HepG2 (cell line): ENCODE measurements around the gene ALDH3A2. TPM values are rescaled to one million over a fixed set of nuclear protein-coding genes. Genes with fewer than 3 reads are reported as not detected.
A peak's percentile ranks its signal among the peaks of the same experiment; 100 is the strongest.

ENCODE experiments used
- HDAC2 ChIP-seq: sonication (generic); formaldehyde crosslinking; IDR thresholded peaks from 2 replicates; pipeline ENCODE4 v1.4.0; 2020; ENCODE audit warnings: missing genetic modification reagents
- HES4 ChIP-seq: sonication (generic); formaldehyde crosslinking; IDR thresholded peaks from 2 replicates; pipeline ENCODE4 v1.9.0; 2021; ENCODE audit warnings: mild to moderate bottlenecking, missing genetic modification reagents, borderline replicate concordance
- IRX3 ChIP-seq: sonication (generic); formaldehyde crosslinking; IDR thresholded peaks from 2 replicates; pipeline ENCODE4 v1.8.1; 2023; ENCODE audit warnings: mild to moderate bottlenecking, low read depth, missing genetic modification reagents, borderline replicate concordance
- KDM3A ChIP-seq: IDR thresholded peaks from 2 replicates; pipeline ENCODE4 v1.6.1; 2018; ENCODE audit warnings: low read depth, missing compliant biosample characterization
- KLF6 ChIP-seq: IDR thresholded peaks from 2 replicates; pipeline ENCODE4 v1.8.0; 2016; ENCODE audit warnings: missing biosample characterization, missing genetic modification reagents
- MLLT10 ChIP-seq: sonication (generic); formaldehyde crosslinking; IDR thresholded peaks from 2 replicates; pipeline ENCODE4 v1.4.0; 2020; ENCODE audit warnings: missing genetic modification reagents
- MZF1 ChIP-seq: sonication (generic); formaldehyde crosslinking; IDR thresholded peaks from 2 replicates; pipeline ENCODE4 v1.8.1; 2023; ENCODE audit warnings: mild to moderate bottlenecking, missing genetic modification reagents, borderline replicate concordance
- PHB2 ChIP-seq: fragments of 450-650 bp; IDR thresholded peaks from 2 replicates; pipeline ENCODE4 v1.6.1; 2018; ENCODE audit not compliant: partially characterized antibody
- SPEN ChIP-seq: sonication (generic); formaldehyde crosslinking; IDR thresholded peaks from 2 replicates; pipeline ENCODE4 v1.5.1; 2020; ENCODE audit warnings: low read depth, mild to moderate bottlenecking, missing genetic modification reagents
- SRF ChIP-seq: IDR thresholded peaks from 2 replicates; pipeline ENCODE4 v1.6.1; 2011; ENCODE audit warnings: mild to moderate bottlenecking, low read depth, low read length, moderate library complexity
- THAP11 ChIP-seq: IDR thresholded peaks from 2 replicates; pipeline ENCODE4 v1.6.1; 2016; ENCODE audit warnings: missing biosample characterization, missing genetic modification reagents
- ZNF101 ChIP-seq: sonication (generic); formaldehyde crosslinking; IDR thresholded peaks from 2 replicates; pipeline ENCODE4 v1.4.0; 2020; ENCODE audit warnings: mild to moderate bottlenecking, low read depth, missing genetic modification reagents, borderline replicate concordance
- ZNF235 ChIP-seq: sonication (generic); formaldehyde crosslinking; IDR thresholded peaks from 2 replicates; pipeline ENCODE4 v1.8.1; 2023; ENCODE audit warnings: mild to moderate bottlenecking, missing genetic modification reagents, borderline replicate concordance
- ZNF496 ChIP-seq: sonication (generic); formaldehyde crosslinking; IDR thresholded peaks from 2 replicates; pipeline ENCODE4 v1.8.1; 2023; ENCODE audit warnings: mild to moderate bottlenecking, moderate library complexity, missing genetic modification reagents; ENCODE audit not compliant: insufficient replicate concordance
- ZNF552 ChIP-seq: sonication (generic); formaldehyde crosslinking; IDR thresholded peaks from 2 replicates; pipeline ENCODE4 v1.9.0; 2022; ENCODE audit warnings: missing genetic modification reagents, mild to moderate bottlenecking, borderline replicate concordance
- polyA plus RNA-seq, 8 experiments: library from polyadenylated mRNA; depleted of rRNA in 3 of 8; stranded (reverse) in 7 of 8; unstranded in 1 of 8; fragments of >200 nt; fragmentation: Illumina TruSeq in 4 of 8; extraction: Trizol in 4 of 8; gene quantifications; 2 replicates each; pipeline versions ENCODE4 v1.2.1 to v1.2.3, GENCODE V29; 2011 to 2016; ENCODE audit warnings: low read depth in 4 of 8, missing spikeins in 1 of 8, mixed read lengths in 1 of 8; ENCODE audit not compliant: insufficient read depth in 1 of 8
- total RNA-seq, 5 experiments: library from RNA; depleted of rRNA; stranded (reverse); fragments of >200 nt; fragmentation: Illumina TruSeq; extraction: Trizol; gene quantifications; 2 replicates each; pipeline ENCODE4 v1.2.3, GENCODE V29; 2016; ENCODE audit warnings: low read depth in 1 of 5
- TF ChIP-seq, protein P1 (sequence below): sonication (generic); formaldehyde crosslinking; IDR thresholded peaks from 2 replicates; pipeline ENCODE4 v1.4.0; 2020; ENCODE audit warnings: mild to moderate bottlenecking, missing genetic modification reagents
- TF ChIP-seq, protein P2 (sequence below): sonication (generic); formaldehyde crosslinking; IDR thresholded peaks from 2 replicates; pipeline ENCODE4 v1.4.0; 2020; ENCODE audit warnings: mild to moderate bottlenecking, missing genetic modification reagents, borderline replicate concordance

ALDH3A2 gene
- total and polyA plus RNA-seq, 2 of the 13 experiments (the other 11 are each of a cell fraction or from before 2014, with no cell fraction given): 80.8 to 180 TPM

DNA sequence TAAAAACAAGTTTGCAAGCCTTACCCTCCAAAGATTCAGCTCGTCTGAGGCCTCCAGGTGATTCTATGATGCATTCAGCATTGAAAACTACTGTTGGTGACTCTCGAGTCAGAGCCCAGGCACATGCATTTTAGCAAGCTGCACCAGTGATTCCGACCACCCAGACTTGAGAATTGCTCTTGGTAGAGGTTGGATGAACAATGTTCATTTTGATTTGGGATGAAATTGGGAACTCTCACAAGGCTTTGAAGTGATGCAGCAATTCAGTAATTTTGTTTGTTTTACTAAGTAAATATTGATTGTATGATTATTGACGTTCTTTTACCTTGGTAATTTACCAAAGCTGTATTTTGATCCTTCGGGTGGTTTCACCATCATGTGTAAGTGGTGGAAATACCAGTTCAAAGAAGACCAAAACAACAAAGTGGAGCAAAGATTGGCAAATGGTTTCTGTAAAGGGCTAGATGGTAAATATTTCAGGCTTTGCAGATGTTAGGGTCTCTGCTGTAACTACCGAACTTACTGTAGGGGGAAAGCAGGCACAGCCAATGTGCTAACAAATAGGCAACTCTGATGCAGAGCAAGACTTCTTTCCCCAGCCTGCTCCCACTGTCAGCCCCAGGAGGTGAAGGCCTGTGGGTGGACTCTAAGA lies 11.8 kb downstream of the ALDH3A2 start (continued):
- TF ChIP-seq, protein P1, sequence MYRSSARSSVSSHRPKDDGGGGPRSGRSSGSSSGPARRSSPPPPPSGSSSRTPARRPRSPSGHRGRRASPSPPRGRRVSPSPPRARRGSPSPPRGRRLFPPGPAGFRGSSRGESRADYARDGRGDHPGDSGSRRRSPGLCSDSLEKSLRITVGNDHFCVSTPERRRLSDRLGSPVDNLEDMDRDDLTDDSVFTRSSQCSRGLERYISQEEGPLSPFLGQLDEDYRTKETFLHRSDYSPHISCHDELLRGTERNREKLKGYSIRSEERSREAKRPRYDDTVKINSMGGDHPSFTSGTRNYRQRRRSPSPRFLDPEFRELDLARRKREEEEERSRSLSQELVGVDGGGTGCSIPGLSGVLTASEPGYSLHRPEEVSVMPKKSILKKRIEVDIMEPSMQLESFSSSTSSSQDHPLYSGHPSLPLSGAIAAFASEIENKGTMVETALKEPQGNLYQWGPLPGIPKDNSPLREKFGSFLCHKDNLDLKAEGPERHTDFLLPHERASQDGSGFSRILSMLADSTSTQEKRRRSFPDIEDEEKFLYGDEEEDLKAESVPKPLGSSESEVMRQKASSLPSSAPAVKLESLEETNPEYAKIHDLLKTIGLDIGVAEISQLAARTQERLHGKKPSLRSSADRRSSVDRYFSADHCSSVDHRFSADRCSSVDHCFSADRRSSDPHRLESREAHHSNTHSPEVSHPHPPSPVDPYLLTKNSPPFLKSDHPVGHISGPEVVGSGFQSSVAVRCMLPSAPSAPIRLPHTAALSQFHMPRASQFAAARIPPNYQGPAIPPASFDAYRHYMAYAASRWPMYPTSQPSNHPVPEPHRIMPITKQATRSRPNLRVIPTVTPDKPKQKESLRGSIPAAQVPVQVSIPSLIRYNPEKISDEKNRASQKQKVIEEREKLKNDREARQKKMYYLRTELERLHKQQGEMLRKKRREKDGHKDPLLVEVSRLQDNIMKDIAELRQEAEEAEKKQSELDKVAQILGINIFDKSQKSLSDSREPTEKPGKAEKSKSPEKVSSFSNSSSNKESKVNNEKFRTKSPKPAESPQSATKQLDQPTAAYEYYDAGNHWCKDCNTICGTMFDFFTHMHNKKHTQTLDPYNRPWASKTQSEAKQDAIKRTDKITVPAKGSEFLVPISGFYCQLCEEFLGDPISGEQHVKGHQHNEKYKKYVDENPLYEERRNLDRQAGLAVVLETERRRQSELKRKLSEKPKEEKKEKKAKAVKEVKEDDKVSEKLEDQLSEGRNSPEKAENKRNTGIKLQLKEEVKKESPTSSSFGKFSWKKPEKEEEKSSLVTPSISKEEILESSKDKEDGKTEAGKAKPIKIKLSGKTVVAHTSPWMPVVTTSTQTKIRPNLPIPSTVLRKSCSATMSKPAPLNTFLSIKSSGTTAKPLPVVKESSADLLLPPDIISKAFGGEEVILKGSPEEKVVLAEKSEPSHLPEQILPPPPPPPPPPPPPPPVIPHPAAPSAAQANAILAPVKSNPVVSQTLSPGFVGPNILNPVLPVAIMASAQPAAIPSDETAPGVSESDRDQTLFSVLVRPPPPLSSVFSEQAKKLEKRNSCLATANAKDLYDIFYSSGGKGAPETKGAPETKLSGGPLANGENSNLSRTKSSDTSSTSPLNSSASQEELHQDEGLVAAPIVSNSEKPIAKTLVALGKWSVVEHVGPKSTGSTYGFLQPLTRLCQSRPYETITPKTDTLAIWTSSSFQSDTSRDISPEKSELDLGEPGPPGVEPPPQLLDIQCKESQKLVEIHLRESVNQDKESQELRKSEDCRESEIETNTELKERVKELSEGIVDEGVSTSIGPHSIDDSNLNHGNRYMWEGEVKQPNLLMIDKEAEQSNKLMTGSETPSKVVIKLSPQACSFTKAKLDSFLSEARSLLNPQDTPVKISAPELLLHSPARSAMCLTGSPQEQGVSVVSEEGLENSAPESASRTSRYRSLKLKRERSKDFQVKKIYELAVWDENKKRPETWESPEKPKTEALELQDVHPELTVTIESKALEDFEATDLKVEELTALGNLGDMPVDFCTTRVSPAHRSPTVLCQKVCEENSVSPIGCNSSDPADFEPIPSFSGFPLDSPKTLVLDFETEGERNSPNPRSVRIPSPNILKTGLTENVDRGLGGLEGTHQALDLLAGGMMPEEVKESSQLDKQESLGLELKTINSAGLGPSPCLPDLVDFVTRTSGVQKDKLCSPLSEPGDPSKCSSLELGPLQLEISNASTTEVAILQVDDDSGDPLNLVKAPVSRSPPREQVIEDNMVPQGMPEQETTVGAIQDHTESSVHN (CRISPR knock-in tag): no peak
- TF ChIP-seq, protein P2, sequence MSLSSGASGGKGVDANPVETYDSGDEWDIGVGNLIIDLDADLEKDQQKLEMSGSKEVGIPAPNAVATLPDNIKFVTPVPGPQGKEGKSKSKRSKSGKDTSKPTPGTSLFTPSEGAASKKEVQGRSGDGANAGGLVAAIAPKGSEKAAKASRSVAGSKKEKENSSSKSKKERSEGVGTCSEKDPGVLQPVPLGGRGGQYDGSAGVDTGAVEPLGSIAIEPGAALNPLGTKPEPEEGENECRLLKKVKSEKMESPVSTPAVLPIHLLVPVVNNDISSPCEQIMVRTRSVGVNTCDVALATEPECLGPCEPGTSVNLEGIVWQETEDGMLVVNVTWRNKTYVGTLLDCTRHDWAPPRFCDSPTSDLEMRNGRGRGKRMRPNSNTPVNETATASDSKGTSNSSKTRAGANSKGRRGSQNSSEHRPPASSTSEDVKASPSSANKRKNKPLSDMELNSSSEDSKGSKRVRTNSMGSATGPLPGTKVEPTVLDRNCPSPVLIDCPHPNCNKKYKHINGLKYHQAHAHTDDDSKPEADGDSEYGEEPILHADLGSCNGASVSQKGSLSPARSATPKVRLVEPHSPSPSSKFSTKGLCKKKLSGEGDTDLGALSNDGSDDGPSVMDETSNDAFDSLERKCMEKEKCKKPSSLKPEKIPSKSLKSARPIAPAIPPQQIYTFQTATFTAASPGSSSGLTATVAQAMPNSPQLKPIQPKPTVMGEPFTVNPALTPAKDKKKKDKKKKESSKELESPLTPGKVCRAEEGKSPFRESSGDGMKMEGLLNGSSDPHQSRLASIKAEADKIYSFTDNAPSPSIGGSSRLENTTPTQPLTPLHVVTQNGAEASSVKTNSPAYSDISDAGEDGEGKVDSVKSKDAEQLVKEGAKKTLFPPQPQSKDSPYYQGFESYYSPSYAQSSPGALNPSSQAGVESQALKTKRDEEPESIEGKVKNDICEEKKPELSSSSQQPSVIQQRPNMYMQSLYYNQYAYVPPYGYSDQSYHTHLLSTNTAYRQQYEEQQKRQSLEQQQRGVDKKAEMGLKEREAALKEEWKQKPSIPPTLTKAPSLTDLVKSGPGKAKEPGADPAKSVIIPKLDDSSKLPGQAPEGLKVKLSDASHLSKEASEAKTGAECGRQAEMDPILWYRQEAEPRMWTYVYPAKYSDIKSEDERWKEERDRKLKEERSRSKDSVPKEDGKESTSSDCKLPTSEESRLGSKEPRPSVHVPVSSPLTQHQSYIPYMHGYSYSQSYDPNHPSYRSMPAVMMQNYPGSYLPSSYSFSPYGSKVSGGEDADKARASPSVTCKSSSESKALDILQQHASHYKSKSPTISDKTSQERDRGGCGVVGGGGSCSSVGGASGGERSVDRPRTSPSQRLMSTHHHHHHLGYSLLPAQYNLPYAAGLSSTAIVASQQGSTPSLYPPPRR (CRISPR knock-in tag): peak; percentile 93
- TF ChIP-seq ZNF235 (CRISPR knock-in tag) (no peak), MZF1 (no peak), KDM3A (CRISPR knock-in tag) (no peak), THAP11 (CRISPR knock-in tag) (peak; percentile 65), HDAC2 (CRISPR knock-in tag) (peak; percentile 96), PHB2 (no peak), KLF6 (peak; percentile 60; the same call in 1 of the 2 replicates), MLLT10 (no peak), ZNF552 (CRISPR knock-in tag) (no peak), IRX3 (CRISPR knock-in tag) (no peak), SPEN (CRISPR knock-in tag) (no peak), SRF (no peak), HES4 (CRISPR knock-in tag) (no peak), ZNF101 (CRISPR knock-in tag) (no peak), ZNF496 (no peak)
